Right cardiac atrium (tissue), 5 donors: ENCODE measurements around the gene STAG2. TPM values are rescaled to one million over a fixed set of nuclear protein-coding genes. Genes with fewer than 3 reads are reported as not detected.
"Not testable (repeated sequence)": the region's sequence is repeated elsewhere in the genome, so short reads cannot be mapped to it uniquely, and the experiment has no call there.

Source experiments
- ATAC-seq, 2 donors: fragments of 200-7000 bp; cut with Tn5 transposase; one replicate each; pipeline versions ENCODE4 v1.8.0 to v1.9.1; 2020; ENCODE audit warnings: moderate library complexity in 2 of 2, mild to moderate bottlenecking in 1 of 2
- DNase-seq, 3 donors: peaks; one replicate each; pipeline ENCODE4 v3.0.0-alpha.2; 2020
- H3K27ac ChIP-seq: one replicate; pipeline ENCODE4 v1.5.1; 2013; ENCODE audit warnings: mild to moderate bottlenecking, low read length, control low read depth, moderate library complexity
- H3K27me3 ChIP-seq: one replicate; pipeline ENCODE4 v1.6.1; 2013; ENCODE audit not compliant: control insufficient read depth, insufficient read depth
- H3K4me1 ChIP-seq: one replicate; pipeline ENCODE4 v1.6.1; 2013; ENCODE audit warnings: low read length; ENCODE audit not compliant: control insufficient read depth, insufficient read depth
- H3K4me3 ChIP-seq: one replicate; pipeline ENCODE4 v1.5.1; 2013; ENCODE audit warnings: low read length, control low read depth
- H3K9me3 ChIP-seq: one replicate; pipeline ENCODE4 v1.6.1; 2013; ENCODE audit warnings: low read length; ENCODE audit not compliant: control insufficient read depth
- WGBS: extraction: QIAGEN DNeasy Blood & Tissue Kit; methylation state at CpG from one replicate; pipeline ENCODE4 v1.1.7; 2013; 5-methylcytosine and 5-hydroxymethylcytosine counted together
- intact Hi-C, 4 donors: fragments of 100-400 bp; cut with DNase I; formaldehyde crosslinking; loops; one replicate each; pipeline versions ENCODE4 v1.11.0 to v1.14.0; 2022 to 2023
- polyA plus RNA-seq: library from polyadenylated mRNA; stranded (reverse); fragments of 200-250 nt; gene quantifications from one replicate; pipeline ENCODE4 v1.2.3, GENCODE V29; 2013
- total RNA-seq, 4 donors: library from RNA; stranded (reverse); fragmentation: NEBNext Ultra II Directional; extraction: Animal tissue kit (Norgen Biotek cat#: 25700); gene quantifications; one replicate each; pipeline ENCODE4 v1.2.1, GENCODE V29; 2021
- donor health status: healthy with polysubstance abuse.
- donor health status: DM: no; HTN: yes; CAD: no.
- donor health status: DM: no; HTN: no; CAD: no.
- donor health status: DM: no; HTN: yes; CAD: no; lungs with severe emphysema.
- donor health status: DM: yes; HTN: yes; CAD: no.

The STAG2 gene
- total and polyA plus RNA-seq, 5 donors = 11.9 to 43.4 (median 38.0) TPM

DNA sequence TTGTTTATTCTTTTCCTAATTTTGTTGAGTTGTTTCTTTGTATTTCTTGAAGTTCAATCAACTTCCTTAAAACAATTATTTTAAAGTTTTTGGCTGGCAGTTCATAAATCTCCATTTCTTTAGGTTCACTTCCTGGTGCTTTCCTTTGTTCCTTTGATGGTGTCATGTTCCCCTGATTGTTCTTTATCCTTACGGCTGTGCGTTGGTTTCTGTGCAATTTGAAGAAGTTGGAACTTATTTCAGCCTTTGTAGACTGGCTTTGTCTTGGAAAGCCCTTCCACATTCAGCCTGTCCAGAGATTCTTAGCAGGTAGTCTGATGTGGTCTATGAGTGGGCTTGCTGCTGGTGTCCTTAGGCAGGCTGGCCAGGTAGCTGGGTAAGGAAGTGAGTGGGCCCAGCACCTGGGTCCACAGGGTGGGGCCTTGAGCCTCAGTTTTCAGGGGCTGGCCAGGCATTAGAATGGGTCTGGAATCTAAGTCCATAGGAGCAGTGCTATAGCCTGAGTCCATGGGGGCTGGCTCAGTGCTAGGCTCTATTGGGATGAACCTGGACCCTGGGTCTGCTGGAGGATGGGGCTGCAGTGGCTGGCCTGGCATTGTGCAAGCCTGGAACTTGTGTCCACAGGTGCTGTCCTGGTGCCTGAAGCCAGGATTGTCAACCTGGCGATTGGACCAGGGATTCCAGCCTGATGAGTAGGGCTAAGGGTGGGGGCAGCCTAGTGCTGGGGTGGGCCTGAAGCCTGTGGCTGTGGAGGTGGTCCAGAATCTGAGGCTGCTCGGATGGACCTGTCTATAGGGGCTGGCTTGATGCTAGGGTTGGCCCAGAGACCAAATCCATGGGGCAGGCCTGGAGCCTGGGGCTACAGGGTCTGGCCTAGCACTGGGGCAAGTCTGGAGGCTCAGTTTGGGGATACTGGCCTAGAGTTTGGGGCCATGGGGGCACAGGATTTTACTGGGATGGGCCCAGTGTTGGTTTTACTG lies 152.4 kb downstream of the STAG2 start:
- no peak overlapping the region for H3K4me3 ChIP-seq
- WGBS = 75% methylated on average over 4 of the region's 4 CpGs
- H3K27me3 ChIP-seq = no peaks in the 10 kb centered on the region
- no peak for ATAC-seq
- DNase-seq = no peak
- no peaks in the 10 kb centered on the region for H3K9me3 ChIP-seq
- intact Hi-C loops = no loop called here
- no peaks in the 10 kb centered on the region for H3K4me1 ChIP-seq
- no peak overlapping the region for H3K27ac ChIP-seq

- DNase-seq (no peak), ATAC-seq (no peak)
- Histone ChIP-seq H3K4me1 (no peaks in the 10 kb centered on the region), H3K27me3 (no peaks in the 10 kb centered on the region), H3K9me3 (no peaks in the 10 kb centered on the region), H3K27ac (no peak overlapping the region), H3K4me3 (no peak overlapping the region)
- WGBS = 64% methylated on average over 1 of the region's 1 CpG
- intact Hi-C loops = no loop called here
These were observed 155.8 kb downstream of the STAG2 start for GRCh38 chrX:124117325-124117724.

DNA sequence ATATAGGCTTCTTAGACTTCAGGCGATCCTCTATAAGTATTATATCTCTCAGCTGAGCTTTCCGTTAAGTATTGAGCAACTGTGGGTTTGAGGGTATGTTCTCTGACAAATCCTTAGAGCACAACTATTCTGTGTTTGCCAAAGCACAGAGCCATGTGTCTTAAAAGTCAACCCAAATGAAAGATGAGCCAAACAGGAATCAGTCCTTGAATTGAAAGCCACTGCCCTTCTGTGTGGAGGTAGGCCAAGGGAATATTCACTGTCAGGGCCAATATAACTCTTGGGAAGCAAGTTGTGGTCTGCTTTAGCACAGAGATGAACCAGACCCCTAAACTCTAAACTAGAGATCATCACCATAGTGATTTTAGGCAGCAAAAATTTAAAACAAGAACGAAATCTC lies 164.0 kb downstream of the STAG2 start:
- ATAC-seq = no peak
- H3K27me3 ChIP-seq = no peaks in the 10 kb centered on the region
- no peaks in the 10 kb centered on the region for H3K9me3 ChIP-seq
- WGBS = 87% methylated on average over 3 of the region's 3 CpGs
- no peak overlapping the region for H3K27ac ChIP-seq
- no peaks in the 10 kb centered on the region for H3K4me1 ChIP-seq
- intact Hi-C loops = no loop called here
- DNase-seq = no peak
- no peak overlapping the region for H3K4me3 ChIP-seq

DNA sequence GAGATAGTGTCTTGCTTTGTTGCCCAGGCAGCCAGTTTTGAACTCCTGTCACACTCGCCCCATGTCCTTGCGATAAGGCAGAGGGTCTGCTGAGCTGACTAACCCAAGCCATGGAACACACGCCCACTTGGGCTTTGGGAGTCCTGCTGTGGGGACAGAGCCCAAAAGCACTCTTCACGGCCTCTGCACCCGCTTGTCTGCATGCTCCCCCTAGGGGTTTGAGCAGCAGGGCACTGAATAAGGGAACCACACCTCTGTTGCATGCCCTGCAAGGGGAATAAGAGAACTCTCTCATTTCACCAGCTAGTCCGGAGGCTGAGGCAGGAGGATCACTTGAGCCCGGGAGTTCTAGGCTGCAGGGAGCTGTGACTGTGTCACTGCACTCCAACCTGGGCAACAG lies 166.0 kb downstream of the STAG2 start:
- intact Hi-C loops = no loop called here
- no peak overlapping the region for H3K4me3 ChIP-seq
- 96% methylated on average over 7 of the region's 7 CpGs for WGBS
- H3K27ac ChIP-seq = no peak overlapping the region
- no peaks in the 10 kb centered on the region for H3K9me3 ChIP-seq
- no peaks in the 10 kb centered on the region for H3K27me3 ChIP-seq
- no peak for DNase-seq
- H3K4me1 ChIP-seq = no peaks in the 10 kb centered on the region
- no peak for ATAC-seq

GRCh38 chrX:124132437-124132836 lies 170.9 kb downstream of the STAG2 start:
- intact Hi-C loops, H3K4me1 ChIP-seq, ATAC-seq, H3K27ac ChIP-seq, DNase-seq, H3K9me3 ChIP-seq, H3K4me3 ChIP-seq, H3K27me3 ChIP-seq: not testable (repeated sequence)
- WGBS = 93% methylated on average over 5 of the region's 5 CpGs

GRCh38 chrX:124145749-124146148 lies 184.2 kb downstream of the STAG2 start:
- no peak for ATAC-seq
- intact Hi-C loops = no loop called here

GRCh38 chrX:124151195-124151594 lies 189.7 kb downstream of the STAG2 start:
- H3K27ac ChIP-seq = no peak overlapping the region
- ATAC-seq = no peak
- no peaks in the 10 kb centered on the region for H3K9me3 ChIP-seq
- no peaks in the 10 kb centered on the region for H3K4me1 ChIP-seq
- H3K27me3 ChIP-seq = no peaks in the 10 kb centered on the region
- DNase-seq = no peak
- intact Hi-C loops = no loop called here
- H3K4me3 ChIP-seq = no peak overlapping the region

More at GRCh38 chrX:124145749-124146148, 184.2 kb downstream of the STAG2 start:
- Histone ChIP-seq H3K4me3 (no peak overlapping the region), H3K4me1 (no peaks in the 10 kb centered on the region), H3K27ac (no peak overlapping the region), H3K9me3 (no peaks in the 10 kb centered on the region), H3K27me3 (no peaks in the 10 kb centered on the region)
- DNase-seq = no peak
- WGBS = 93% methylated on average over 8 of the region's 8 CpGs

Other genes with a start within 250 kb of the STAG2 start
- gene THOC2, start 228.7 kb upstream of the STAG2 start, total RNA-seq = 10 to 100 TPM; 29.9 to 37.4 (median 35.1) TPM
- 24.7 TPM for gene THOC2, start 228.7 kb upstream of the STAG2 start, polyA plus RNA-seq
- gene XIAP, start 101.7 kb upstream of the STAG2 start, total RNA-seq = 10 to 100 TPM; 30.2 to 37.7 (median 33.4) TPM
- 12.7 TPM for gene XIAP, start 101.7 kb upstream of the STAG2 start, polyA plus RNA-seq